Mammary epithelial cell (primary cell): ENCODE measurements around the gene MSMO1.

Experiments
- CTCF ChIP-seq, 2 donors: IDR thresholded peaks in 1 of 2; conservative IDR thresholded peaks in 1 of 2; 2 replicates each; pipeline ENCODE4 v1.5.1; 2011 to 2012; ENCODE audit warnings: inconsistent platforms in 2 of 2, low read length in 2 of 2, mild to moderate bottlenecking in 2 of 2, control low read depth in 1 of 2, low read depth in 1 of 2; ENCODE audit not compliant: insufficient read depth in 1 of 2; ENCODE audit errors: extremely low read depth in 1 of 2
- EZH2 ChIP-seq: IDR thresholded peaks from 2 replicates; pipeline ENCODE4 v1.6.1; 2012; ENCODE audit warnings: low read length, inconsistent platforms, borderline replicate concordance

DNA sequence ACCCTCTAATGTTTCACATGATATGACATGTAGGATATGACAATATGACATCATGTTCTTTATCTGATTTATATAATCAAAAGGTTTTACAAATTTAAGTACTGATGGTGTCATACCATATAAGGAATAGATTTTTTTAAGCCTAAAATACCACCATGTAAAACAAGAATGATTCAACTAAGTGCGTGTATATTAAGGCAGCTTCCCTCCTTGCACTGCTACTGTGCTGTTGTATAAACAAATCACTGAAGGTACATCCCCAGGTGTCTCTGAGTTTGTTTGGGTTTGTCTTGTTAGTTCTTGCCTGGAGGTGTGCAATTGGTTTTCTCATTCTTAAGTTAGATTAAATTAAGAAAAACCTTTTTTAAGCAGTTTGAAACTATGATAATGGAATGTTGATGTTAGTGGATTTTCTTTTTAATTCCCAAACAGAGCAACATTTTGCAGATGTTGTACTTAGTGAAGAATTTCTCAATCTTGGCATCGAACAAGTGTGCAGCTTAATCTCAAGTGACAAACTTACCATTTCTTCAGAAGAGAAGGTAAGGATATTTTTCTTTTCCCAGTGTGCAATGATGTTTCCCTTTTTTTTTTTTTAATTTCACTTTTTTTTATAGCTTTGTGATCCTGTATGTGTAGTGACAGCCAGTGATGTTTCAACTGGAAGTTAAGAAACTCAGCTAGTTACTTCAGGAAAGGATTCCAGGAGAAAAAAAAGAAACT, 33.4 kb upstream of the MSMO1 start:
- TF ChIP-seq CTCF (conservative IDR thresholded peaks at IDR 0.05 in 1 of 2, IDR thresholded peaks at IDR 0.05 in 1 of 2; ENCODE audit: extremely low read depth in 1 of 2, insufficient read depth in 1 of 2, low read depth in 1 of 2, low read length in 2 of 2) (no peak), EZH2 (no peak)
